Neural cell (in vitro differentiated cells): ENCODE data around the gene E2F2.

Source experiments
- CTCF ChIP-seq: fragments of 450-650 bp; IDR thresholded peaks from 2 replicates; pipeline ENCODE4 v1.5.1; 2014; ENCODE audit warnings: antibody characterized with exemption, mild to moderate bottlenecking, moderate library complexity; ENCODE audit not compliant: poor library complexity, severe bottlenecking
- EZH2 ChIP-seq: fragments of 200-600, 300-800 bp; shearing (Covaris generic), sonication (generic); IDR thresholded peaks from 2 replicates; pipeline ENCODE4 v1.6.1; 2014; ENCODE audit warnings: antibody characterized with exemption, low read length, borderline replicate concordance, mild to moderate bottlenecking; ENCODE audit not compliant: insufficient read depth, poor library complexity, severe bottlenecking
- POLR2AphosphoS5 ChIP-seq: IDR thresholded peaks from 2 replicates; pipeline ENCODE4 v1.6.1; 2012
- REST ChIP-seq: IDR thresholded peaks from 2 replicates; pipeline ENCODE4 v1.6.1; 2012; ENCODE audit warnings: borderline replicate concordance

GRCh38 chr1:23553231-23554126, 22.4 kb upstream of the E2F2 start:
- no peak for TF ChIP-seq EZH2
- no peak for TF ChIP-seq CTCF
- no peak for TF ChIP-seq POLR2AphosphoS5
- TF ChIP-seq REST: no peak
